Osteoblast (primary cell): ENCODE results near the gene PLCB2. TPM values are rescaled to one million over a fixed set of nuclear protein-coding genes. Genes with fewer than 3 reads are reported as not detected.

ENCODE experiments used
- DNase-seq: peaks from one replicate; pipeline ENCODE4 v3.0.0; 2011; ENCODE audit warnings: low spot score, mixed read lengths; ENCODE audit not compliant: insufficient read length; ENCODE audit errors: missing footprints
- H2AFZ ChIP-seq: 2 replicates; pipeline ENCODE4 v1.6.0; 2011; ENCODE audit warnings: mild to moderate bottlenecking, low read length
- H3K27ac ChIP-seq: 2 replicates; pipeline ENCODE4 v1.5.1; 2011; ENCODE audit warnings: mild to moderate bottlenecking, low read depth, low read length, moderate library complexity
- H3K27me3 ChIP-seq: 2 replicates; pipeline ENCODE4 v1.6.0; 2012; ENCODE audit warnings: mild to moderate bottlenecking, control low read depth, inconsistent platforms, low read length, moderate library complexity; ENCODE audit not compliant: insufficient read depth
- H3K36me3 ChIP-seq: 2 replicates; pipeline ENCODE4 v1.5.1; 2011; ENCODE audit warnings: mild to moderate bottlenecking, low read length, control low read depth, moderate library complexity; ENCODE audit not compliant: insufficient read depth
- H3K4me1 ChIP-seq: 2 replicates; pipeline ENCODE4 v1.5.1; 2011; ENCODE audit warnings: mild to moderate bottlenecking, low read length, control low read depth, moderate library complexity; ENCODE audit not compliant: insufficient read depth
- H3K4me2 ChIP-seq: 2 replicates; pipeline ENCODE4 v1.6.0; 2011; ENCODE audit warnings: mild to moderate bottlenecking, low read length; ENCODE audit not compliant: insufficient read depth
- H3K4me3 ChIP-seq: fragments of 200-600 bp; sonication (generic); 3 replicates; pipeline ENCODE4 v1.5.1; 2012; ENCODE audit warnings: mild to moderate bottlenecking, low read length, inconsistent platforms; ENCODE audit not compliant: insufficient read depth
- H3K79me2 ChIP-seq: 2 replicates; pipeline ENCODE4 v1.6.0; 2012; ENCODE audit warnings: mild to moderate bottlenecking, low read length, control low read depth, inconsistent platforms; ENCODE audit not compliant: insufficient read depth
- H3K9me3 ChIP-seq: 2 replicates; pipeline ENCODE4 v1.5.1; 2011; ENCODE audit warnings: low read depth, low read length, control low read depth
- H4K20me1 ChIP-seq: 2 replicates; pipeline ENCODE4 v1.6.0; 2012; ENCODE audit warnings: mild to moderate bottlenecking, low read length, control low read depth; ENCODE audit not compliant: insufficient read depth
- CTCF ChIP-seq: IDR thresholded peaks from 2 replicates; pipeline ENCODE4 v1.5.1; 2011; ENCODE audit warnings: mild to moderate bottlenecking, low read depth, low read length, moderate library complexity; ENCODE audit errors: extremely low read depth
- total RNA-seq: library from RNA; depleted of rRNA; stranded (reverse); fragments of >200 nt; gene quantifications from 2 replicates; pipeline ENCODE4 v1.2.3, GENCODE V29; 2012

PLCB2 gene
- total RNA-seq, 1 donor: under 0.01 TPM

GRCh38 chr15:40331026-40331425, 23.3 kb upstream of the PLCB2 start:
- DNase-seq: peak; percentile 11
- H3K36me3 ChIP-seq: peaks cover 27% of the 10 kb centered on the region
- H3K4me2 ChIP-seq: no peak overlapping the region
- peaks cover 21% of the 10 kb centered on the region for H3K79me2 ChIP-seq
- H4K20me1 ChIP-seq: no peaks in the 10 kb centered on the region
- no peaks in the 10 kb centered on the region for H3K27me3 ChIP-seq
- H3K4me1 ChIP-seq: peaks cover 60% of the 10 kb centered on the region
- TF ChIP-seq CTCF: no peak
- H3K27ac ChIP-seq: no peak overlapping the region
- no peak overlapping the region for H2AFZ ChIP-seq
- no peaks in the 10 kb centered on the region for H3K9me3 ChIP-seq
- H3K4me3 ChIP-seq: no peak overlapping the region

GRCh38 chr15:40330368-40330836, 22.7 kb upstream of the PLCB2 start:
- peaks cover 27% of the 10 kb centered on the region for H3K79me2 ChIP-seq
- peaks cover 65% of the 10 kb centered on the region for H3K4me1 ChIP-seq
- no peak for TF ChIP-seq CTCF
- peak; percentile 31 for DNase-seq
- no peak overlapping the region for H2AFZ ChIP-seq
- H3K9me3 ChIP-seq: no peaks in the 10 kb centered on the region
- H3K4me3 ChIP-seq: no peak overlapping the region
- peaks cover 2% of the 10 kb centered on the region for H4K20me1 ChIP-seq
- H3K27ac ChIP-seq: peak overlapping the region; percentile 55
- no peaks in the 10 kb centered on the region for H3K27me3 ChIP-seq
- H3K36me3 ChIP-seq: peaks cover 28% of the 10 kb centered on the region
- H3K4me2 ChIP-seq: no peak overlapping the region

- H3K4me1 ChIP-seq: peaks cover 71% of the 10 kb centered on the region
- H3K27me3 ChIP-seq: no peaks in the 10 kb centered on the region
- H3K79me2 ChIP-seq: peaks cover 33% of the 10 kb centered on the region
- no peaks in the 10 kb centered on the region for H3K9me3 ChIP-seq
- no peak overlapping the region for H3K4me2 ChIP-seq
- DNase-seq: no peak
- TF ChIP-seq CTCF: no peak
- no peak overlapping the region for H2AFZ ChIP-seq
- no peak overlapping the region for H3K4me3 ChIP-seq
- peaks cover 7% of the 10 kb centered on the region for H4K20me1 ChIP-seq
- peaks cover 23% of the 10 kb centered on the region for H3K36me3 ChIP-seq
- peak overlapping the region; percentile 55 for H3K27ac ChIP-seq
Observed at GRCh38 chr15:40329804-40330203, 22.1 kb upstream of the PLCB2 start.

GRCh38 chr15:40328751-40329150, 21.0 kb upstream of the PLCB2 start:
- Histone ChIP-seq H3K79me2 (peaks cover 39% of the 10 kb centered on the region), H4K20me1 (peaks cover 8% of the 10 kb centered on the region), H3K36me3 (peaks cover 22% of the 10 kb centered on the region), H3K9me3 (no peaks in the 10 kb centered on the region), H2AFZ (no peak overlapping the region), H3K27ac (peak overlapping the region; percentile 55), H3K4me1 (peaks cover 63% of the 10 kb centered on the region), H3K4me3 (no peak overlapping the region), H3K4me2 (peak overlapping the region; percentile 55), H3K27me3 (no peaks in the 10 kb centered on the region)
- no peak for TF ChIP-seq CTCF
- DNase-seq: no peak
